K562 (cell line): ENCODE measurements around the gene LCN15. TPM values are rescaled to one million over a fixed set of nuclear protein-coding genes. Genes with fewer than 3 reads are reported as not detected.

Experiments used
- ATAC-seq: fragments of 200-7000 bp; cut with Tn5 transposase; 3 replicates; pipeline ENCODE4 v1.9.1; 2020; ENCODE audit warnings: moderate library complexity
- Bru-seq: library from RNA; stranded (reverse); fragments of 400-500 nt; gene quantifications from one replicate; lab custom pipeline; 2021; lab: Mats Ljungman, UMichigan
- BruChase-seq, 2 experiments: library from RNA; stranded (reverse); fragments of 400-500 nt; gene quantifications; one replicate each; lab custom pipeline; 2021; lab: Mats Ljungman, UMichigan
- BruUV-seq: library from RNA; stranded (reverse); fragments of 400-500 nt; replicated peaks from 2 replicates; lab custom pipeline; 2021; lab: Mats Ljungman, UMichigan
- CTCF ChIA-PET: fragments of 300-600 bp; formaldehyde crosslinking; extraction: SDS; loops from one replicate; lab custom pipeline; 2021; ENCODE audit warnings: low intra/inter-chr PET ratio; lab: Yijun Ruan, JAX
- POLR2A ChIA-PET: fragments of 300-600, 350-650 bp; sonication (Branson Sonifier 250); formaldehyde crosslinking; extraction: SDS; loops from one replicate; lab custom pipeline; 2021; ENCODE audit warnings: antibody characterized with exemption, inconsistent platforms; lab: Yijun Ruan, JAX
- DNase-seq, 4 experiments: peaks; one replicate each; pipeline versions ENCODE4 v3.0.0 to v3.0.0-alpha.2; 2011 to 2018; ENCODE audit warnings: low spot score in 3 of 4, mixed read lengths in 3 of 4; ENCODE audit errors: extremely low read depth in 1 of 4
- FAIRE-seq: peaks from 2 replicates; lab custom pipeline; 2011; peaks lifted over from hg19 to GRCh38; lab: Jason Lieb, UNC
- H2AFZ ChIP-seq: 2 replicates; pipeline ENCODE4 v1.6.0; 2011; ENCODE audit warnings: low read depth, low read length, control low read depth, inconsistent platforms
- H3K27ac ChIP-seq: fragments of 200-600 bp; 3 replicates; pipeline ENCODE4 v1.8.0; 2011; ENCODE audit warnings: low read depth, mild to moderate bottlenecking, control low read depth, inconsistent platforms, low read length, moderate library complexity, mixed read lengths; ENCODE audit errors: extremely low read depth
- H3K27me3 ChIP-seq, 2 experiments: fragments of 300-600 bp in 1 of 2; 2 replicates in 1 of 2; 3 replicates in 1 of 2; pipeline versions ENCODE4 v1.6.0 to v1.8.0; 2011; ENCODE audit warnings: inconsistent platforms in 2 of 2, low read length in 2 of 2, mild to moderate bottlenecking in 1 of 2, mixed read lengths in 1 of 2, moderate library complexity in 1 of 2; ENCODE audit not compliant: control insufficient read depth in 2 of 2, insufficient read depth in 2 of 2
- H3K36me3 ChIP-seq: fragments of 300-600 bp; 3 replicates; pipeline ENCODE4 v1.8.0; 2011; ENCODE audit warnings: mild to moderate bottlenecking, low read length, inconsistent platforms; ENCODE audit not compliant: control insufficient read depth, insufficient read depth
- H3K4me1 ChIP-seq, 2 experiments: fragments of 200-600 bp in 1 of 2; replicated peaks in 1 of 2; 2 replicates in 1 of 2; 3 replicates in 1 of 2; pipeline versions ENCODE4 v1.5.1 to v1.8.0; 2011; ENCODE audit warnings: inconsistent platforms in 2 of 2, low read length in 2 of 2, mild to moderate bottlenecking in 1 of 2, mixed read lengths in 1 of 2, moderate library complexity in 1 of 2; ENCODE audit not compliant: control insufficient read depth in 2 of 2, insufficient read depth in 2 of 2
- H3K4me2 ChIP-seq: 2 replicates; pipeline ENCODE4 v1.6.1; 2011; ENCODE audit warnings: low read length, control low read depth, inconsistent platforms, mixed read lengths; ENCODE audit not compliant: insufficient read depth
- H3K4me3 ChIP-seq: fragments of 200-600 bp; sonication (generic), shearing (Covaris generic); 2 replicates; pipeline ENCODE4 v1.5.1; 2016; ENCODE audit warnings: control low read depth, inconsistent platforms
- H3K79me2 ChIP-seq: fragments of 200-600 bp; 3 replicates; pipeline ENCODE4 v1.8.0; 2011; ENCODE audit warnings: low read length, inconsistent platforms; ENCODE audit not compliant: control insufficient read depth, insufficient read depth
- H3K9ac ChIP-seq, 2 experiments: 2 replicates each; pipeline versions ENCODE4 v1.6.0 to v1.6.1; 2011; ENCODE audit warnings: low read depth in 2 of 2, low read length in 2 of 2, control low read depth in 1 of 2, inconsistent platforms in 1 of 2, mild to moderate bottlenecking in 1 of 2, mixed read lengths in 1 of 2; ENCODE audit not compliant: insufficient read depth in 1 of 2
- H3K9me1 ChIP-seq: one replicate; pipeline ENCODE4 v1.6.0; 2011; ENCODE audit warnings: inconsistent platforms, mild to moderate bottlenecking, low read length, moderate library complexity; ENCODE audit not compliant: control insufficient read depth, insufficient read depth
- H3K9me3 ChIP-seq: replicated peaks from 2 replicates; pipeline ENCODE4 v1.5.1; 2011; ENCODE audit warnings: low read depth, low read length, inconsistent platforms; ENCODE audit not compliant: control insufficient read depth, insufficient read depth
- H4K20me1 ChIP-seq: replicated peaks from 2 replicates; pipeline ENCODE4 v1.6.1; 2011; ENCODE audit warnings: low read length, inconsistent platforms, mixed read lengths; ENCODE audit not compliant: control insufficient read depth, insufficient read depth
- HDGF ChIP-seq: fragments of 450-650 bp; IDR thresholded peaks from 2 replicates; pipeline ENCODE4 v1.6.1; 2016
- SUPT5H ChIP-seq: fragments of 450-650 bp; IDR thresholded peaks from 2 replicates; pipeline ENCODE4 v1.6.1; 2016
- TEAD4 ChIP-seq, 2 experiments: sonication (generic) in 1 of 2; formaldehyde crosslinking in 1 of 2; IDR thresholded peaks; 2 replicates each; pipeline versions ENCODE4 v1.6.1 to v1.8.0; 2012 to 2022; ENCODE audit warnings: borderline replicate concordance in 1 of 2, inconsistent platforms in 1 of 2, low read length in 1 of 2, mild to moderate bottlenecking in 1 of 2, missing genetic modification reagents in 1 of 2
- WGBS: fragments of 100-300 bp; shearing (Covaris generic); methylation state at CpG from one replicate; pipeline ENCODE4 v1.1.6; 2016; ENCODE audit warnings: low coverage, mixed read lengths; ENCODE audit not compliant: insufficient coverage; ENCODE audit errors: missing lambda C conversion rate; 5-methylcytosine and 5-hydroxymethylcytosine counted together
- in situ Hi-C: fragments of 300-500 bp; cut with MboI; formaldehyde crosslinking; loops from 4 replicates; pipeline ENCODE4 v1.15.0; 2018; ENCODE audit warnings: inconsistent platforms, mixed read lengths
- intact Hi-C: fragments of 100-400 bp; cut with micrococcal nuclease; formaldehyde crosslinking; loops from 2 replicates; pipeline ENCODE4 v1.14.2; 2022
- long read RNA-seq, 3 experiments: library from polyadenylated mRNA in 2 of 3; library from RNA in 1 of 3; unstranded in 2 of 3; stranded (forward) in 1 of 3; transcript quantifications; one replicate each; pipeline ENCODE4 v2.0.0, GENCODE V29; 2019 to 2022
- polyA minus RNA-seq, 3 experiments: library from RNA; depleted of rRNA, polyadenylated mRNA; stranded (reverse); fragments of >200 nt; gene quantifications; 2 replicates each; pipeline ENCODE4 v1.2.3, GENCODE V29; 2011
- polyA plus RNA-seq, 8 experiments: library from polyadenylated mRNA; depleted of rRNA in 4 of 8; stranded (reverse) in 5 of 8; unstranded in 3 of 8; fragments of >200 nt; fragmentation: Nextera tagmentation in 2 of 8; fragmentation: Illumina TruSeq in 1 of 8; extraction: Ambion mirVana in 2 of 8; extraction: Trizol in 1 of 8; gene quantifications; 2 replicates each; pipeline versions ENCODE4 v1.2.1 to v1.2.3, GENCODE V29; 2011 to 2014; ENCODE audit warnings: inconsistent platforms in 1 of 8, missing spikeins in 1 of 8
- total RNA-seq, 7 experiments: library from RNA; depleted of rRNA in 6 of 7; stranded (reverse); fragments of >200 nt in 6 of 7; fragmentation: Illumina TruSeq in 2 of 7; extraction: Trizol in 2 of 7; gene quantifications; 2 replicates each; pipeline versions ENCODE4 v1.2.1 to v1.2.3, GENCODE V29; 2011 to 2021; ENCODE audit warnings: low replicate concordance in 1 of 7
- TF ChIP-seq, protein P1 (sequence below), 2 experiments: fragments of 450-650 bp in 1 of 2; sonication (generic) in 1 of 2; formaldehyde crosslinking in 1 of 2; IDR thresholded peaks in 1 of 2; conservative IDR thresholded peaks in 1 of 2; 2 replicates each; pipeline versions ENCODE4 v1.6.1 to v1.8.1; 2016 to 2023; ENCODE audit warnings: mild to moderate bottlenecking in 2 of 2, moderate library complexity in 2 of 2, inconsistent platforms in 1 of 2, missing genetic modification reagents in 1 of 2

LCN15 gene, protein sequence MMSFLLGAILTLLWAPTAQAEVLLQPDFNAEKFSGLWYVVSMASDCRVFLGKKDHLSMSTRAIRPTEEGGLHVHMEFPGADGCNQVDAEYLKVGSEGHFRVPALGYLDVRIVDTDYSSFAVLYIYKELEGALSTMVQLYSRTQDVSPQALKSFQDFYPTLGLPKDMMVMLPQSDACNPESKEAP
- 0.37 TPM in 1 of 2 replicates, not detected in the other for total RNA-seq (2011; cell fraction: chromatin; rRNA removed; ENCODE audit: low replicate concordance)
- 0.13 and 0.33 TPM in 2 replicates for total RNA-seq (2011; cell fraction: nucleolus; rRNA removed)
- 0.22 and 0.38 TPM in 2 replicates for total RNA-seq (2011; cell fraction: nucleoplasm; rRNA removed)
- total RNA-seq (2014; rRNA removed) = not detected in 2 replicates
- not detected in 2 replicates for total RNA-seq (2014; rRNA removed; fragmentation: Illumina TruSeq; extraction: Trizol)
- not detected in 2 replicates for total RNA-seq (2015; rRNA removed; fragmentation: Illumina TruSeq; extraction: Trizol)
- total RNA-seq (2021) = not detected in 2 replicates
- 0.11 TPM in 1 of 2 replicates, not detected in the other for polyA plus RNA-seq (2011; rRNA removed)
- 0.15 and 0.18 TPM in 2 replicates for polyA plus RNA-seq (2011; cell fraction: cytosol; rRNA removed)
- 0.30 and 0.37 TPM in 2 replicates for polyA plus RNA-seq (2011; cell fraction: nucleus; rRNA removed)
- 0.24 TPM in 1 of 2 replicates, not detected in the other for polyA plus RNA-seq (2012)
- polyA plus RNA-seq (2014; fragmentation: Illumina TruSeq; extraction: Trizol) = not detected in 2 replicates
- polyA plus RNA-seq (2014; fragmentation: Nextera tagmentation; extraction: Ambion mirVana) = not detected
- polyA plus RNA-seq (2014; rRNA removed) = 0.13 and 0.66 TPM in 2 replicates
- not detected in 2 replicates for polyA minus RNA-seq (2011; rRNA and poly(A)+ RNA removed)
- not detected in 2 replicates for polyA minus RNA-seq (2011; cell fraction: cytosol; rRNA and poly(A)+ RNA removed)
- 0.11 TPM in 1 of 2 replicates, not detected in the other for polyA minus RNA-seq (2011; cell fraction: nucleus; rRNA and poly(A)+ RNA removed)
- Bru-seq, nascent RNA = percentile 24 among the genes with signal in this experiment
- BruChase-seq, experiment 1, labeled RNA remaining after a 2-hour chase = not detected
- BruChase-seq, experiment 2, labeled RNA remaining after a 6-hour chase = percentile 25 among the genes with signal in this experiment
- long read RNA-seq, experiment 1, partial matches to known transcripts = 0 of 1 reads
- long read RNA-seq, experiment 1, other reads (novel, unspliced or antisense) = 1 of 1 reads
- long read RNA-seq, experiment 2 = 0 reads
- long read RNA-seq, experiment 3 = 0 reads

DNA sequence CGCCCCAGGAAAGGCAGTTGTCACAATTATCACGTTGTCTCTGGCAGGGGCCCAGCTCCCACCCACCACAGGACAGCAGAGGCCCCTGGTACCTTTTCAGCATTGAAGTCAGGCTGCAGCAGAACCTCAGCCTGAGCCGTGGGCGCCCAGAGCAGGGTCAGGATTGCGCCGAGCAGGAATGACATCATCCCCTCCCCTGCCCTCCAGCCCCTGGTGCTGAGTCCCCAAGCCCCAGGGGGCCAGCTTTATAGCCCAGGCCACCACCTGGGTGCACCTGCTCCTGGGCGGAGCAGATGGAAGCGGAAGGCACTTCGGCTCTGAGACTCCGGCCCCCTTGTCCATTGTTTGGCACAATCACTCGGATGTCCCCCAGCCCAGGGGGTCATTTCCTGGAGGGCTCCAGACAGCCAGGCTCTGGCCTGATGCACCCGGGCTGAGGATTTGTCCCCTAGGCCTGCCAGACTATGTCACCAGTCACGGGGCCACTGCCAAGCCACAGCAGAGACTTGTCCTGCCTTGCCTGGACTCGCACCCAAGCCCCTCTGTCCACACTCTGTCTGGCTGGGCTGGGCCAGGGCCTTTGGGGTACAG is at the start of gene LCN15:
TSS of gene LCN15 (minus strand) at position 218 of the 591 bp plus-strand sequence. CDS start at position 188, 30 bp downstream.
- Histone ChIP-seq H3K4me3 (no peak within 1 kb of the TSS), H3K9me3 (no peaks in the 10 kb centered on the region), H3K36me3 (no peaks in the 10 kb centered on the region), H3K4me1 (peaks cover 16 to 68% of the 10 kb centered on the region in 2 experiments; a peak in 4 of 5 replicates), H3K9me1 (no peaks in the 10 kb centered on the region), H3K27me3 (peaks cover 0 to 5% of the 10 kb centered on the region in 2 experiments; a peak in 1 of 5 replicates), H3K9ac (peak within 1 kb of the TSS in 1 of 2 experiments; percentile 83; a peak in 2 of 4 replicates), H2AFZ (peak within 1 kb of the TSS; percentile 80), H3K4me2 (peak within 1 kb of the TSS; percentile 58), H3K27ac (no peak within 1 kb of the TSS), H3K79me2 (no peaks in the 10 kb centered on the region), H4K20me1 (no peaks in the 10 kb centered on the region)
- intact Hi-C loops = no loop called here
- POLR2A ChIA-PET = interaction anchor here (1.5 kb wide), 1 partner anchor 38 kb away, joined by 4 read pairs; no protein-coding TSS in a partner anchor
- BruUV-seq = no TSS peak
- ATAC-seq (no peak), FAIRE-seq (no peak), DNase-seq (no peak)
- CTCF ChIA-PET = interaction anchor here (0.7 kb wide), 1 partner anchor 20 kb away, joined by 3 read pairs; no protein-coding TSS in a partner anchor
- TF ChIP-seq HDGF (no peak), TEAD4 (IDR thresholded peaks at IDR 0.05; ENCODE audit: low read length) (no peak), TEAD4 (CRISPR knock-in tag; IDR thresholded peaks at IDR 0.05; ENCODE audit: borderline replicate concordance) (no peak), SUPT5H (no peak)
- TF ChIP-seq, protein P1, sequence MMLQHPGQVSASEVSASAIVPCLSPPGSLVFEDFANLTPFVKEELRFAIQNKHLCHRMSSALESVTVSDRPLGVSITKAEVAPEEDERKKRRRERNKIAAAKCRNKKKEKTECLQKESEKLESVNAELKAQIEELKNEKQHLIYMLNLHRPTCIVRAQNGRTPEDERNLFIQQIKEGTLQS (IDR thresholded peaks at IDR 0.05) = peak; percentile 34
- TF ChIP-seq, protein P1 (CRISPR knock-in tag; conservative IDR thresholded peaks at IDR 0.05) = no peak
- 75% methylated on average over 14 of the region's 14 CpGs for WGBS
- in situ Hi-C loops = no loop called here
